GM12875 (cell line): Measurements from ENCODE around the gene ANKHD1.

Experiments used
- H3K4me3 ChIP-seq: one replicate; pipeline ENCODE4 v1.5.1; 2011; ENCODE audit warnings: low read depth, low read length, control low read depth
- CTCF ChIP-seq: IDR thresholded peaks from 2 replicates; pipeline ENCODE4 v1.5.1; 2011; ENCODE audit warnings: low read depth, mild to moderate bottlenecking, control low read depth, inconsistent platforms, low read length, moderate library complexity, borderline replicate concordance; ENCODE audit not compliant: insufficient read depth

The ANKHD1 gene

GRCh38 chr5:140401362-140402257 is at the start of gene ANKHD1:
TSS of gene ANKHD1 (plus strand) at chr5:140401833. CDS start at chr5:140401968, 135 bp downstream.
- peak within 1 kb of the TSS; percentile 97 for H3K4me3 ChIP-seq
- TF ChIP-seq CTCF, result no peak

- TF ChIP-seq CTCF, result no peak
Observed at GRCh38 chr5:140355546-140355945, 46.1 kb upstream of the ANKHD1 start.

GRCh38 chr5:140356853-140357725 is 44.5 kb upstream of the ANKHD1 start:
- TF ChIP-seq CTCF, result no peak
- no peak overlapping the region for H3K4me3 ChIP-seq

More at GRCh38 chr5:140355546-140355945, 46.1 kb upstream of the ANKHD1 start:
- H3K4me3 ChIP-seq, result no peak overlapping the region

GRCh38 chr5:140357726-140358093 is 43.9 kb upstream of the ANKHD1 start:
- no peak overlapping the region for H3K4me3 ChIP-seq

GRCh38 chr5:140358738-140359310 is 42.8 kb upstream of the ANKHD1 start:
- TF ChIP-seq CTCF, result 0 out of 2 replicates have a peak, but pooled peaks have one; percentile 1
- H3K4me3 ChIP-seq, result no peak overlapping the region

More at GRCh38 chr5:140357726-140358093, 43.9 kb upstream of the ANKHD1 start:
- TF ChIP-seq CTCF, result peak; percentile 95

GRCh38 chr5:140360101-140360500 is 41.5 kb upstream of the ANKHD1 start, which contains the start of gene SLC4A9:
TSS of gene SLC4A9 (plus strand) at chr5:140360194. CDS start at chr5:140360237, 43 bp downstream.
- no peak for TF ChIP-seq CTCF
- H3K4me3 ChIP-seq, result no peak within 1 kb of the TSS
